HG03066 (cell line): Measurements from ENCODE around the gene SSBP1.
"Not testable (repeated sequence)": the region's sequence is repeated elsewhere in the genome, so short reads cannot be mapped to it uniquely, and the experiment has no call there.

Experiments used
- ATAC-seq: cut with Tn5 transposase; IDR thresholded peaks from one replicate; pipeline ENCODE4 v1.9.1; 2021; ENCODE audit warnings: low read depth; ENCODE audit not compliant: unreplicated experiment

The SSBP1 gene

GRCh38 chr7:141754939-141755338 lies 16.8 kb downstream of the SSBP1 start:
- ATAC-seq: no peak

GRCh38 chr7:141763797-141764196 lies 25.6 kb downstream of the SSBP1 start, which contains the start of gene TAS2R3:
Gene TAS2R3 (plus strand): TSS chr7:141764097. CDS start chr7:141764159, 62 bp downstream.
- ATAC-seq: no peak

DNA sequence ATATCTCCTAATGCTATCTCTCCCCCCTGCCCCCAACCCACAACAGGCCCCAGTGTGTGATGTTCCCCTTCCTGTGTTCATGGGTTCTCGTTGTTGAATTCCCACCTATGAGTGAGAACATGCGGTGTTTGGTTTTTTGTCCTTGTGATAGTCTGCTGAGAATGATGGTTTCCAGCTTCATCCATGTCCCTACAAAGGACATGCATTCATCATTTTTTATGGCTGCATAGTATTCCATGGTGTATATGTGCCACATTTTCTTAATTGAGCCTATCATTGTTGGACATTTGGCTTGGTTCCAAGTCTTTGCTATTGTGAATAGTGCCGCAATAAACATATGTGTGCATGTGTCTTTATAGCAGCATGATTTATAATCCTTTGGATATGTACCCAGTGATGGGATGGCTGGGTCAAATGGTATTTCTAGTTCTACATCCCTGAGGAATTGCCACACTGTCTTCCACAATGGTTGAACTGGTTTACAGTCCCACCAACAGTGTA lies 32.0 kb downstream of the SSBP1 start:
- ATAC-seq: not testable (repeated sequence)

DNA sequence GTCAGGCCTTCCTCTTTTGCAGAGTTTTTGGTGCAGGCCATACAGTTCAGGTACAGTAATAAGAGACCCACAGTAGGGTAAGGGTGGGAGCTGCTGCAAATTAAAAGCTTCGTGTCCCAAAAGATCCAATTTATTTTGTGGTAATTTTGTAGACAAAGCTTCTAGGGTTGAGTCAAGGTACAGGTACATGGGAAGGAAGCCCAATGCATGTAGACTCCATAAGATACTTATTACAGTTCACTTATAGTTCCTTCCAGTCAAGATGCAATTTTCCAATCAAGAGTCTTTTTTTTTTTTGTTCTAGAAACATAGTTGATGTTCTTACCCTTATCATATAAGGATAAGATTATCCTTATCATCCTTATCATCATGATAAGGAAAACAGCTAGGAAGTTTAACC lies 38.2 kb downstream of the SSBP1 start, which contains the start of gene TAS2R4:
Gene TAS2R4 (plus strand): TSS at position 301 of the 400 bp plus-strand sequence. CDS start 1,815 bp downstream, outside the sequence.
- no peak for ATAC-seq

- no peak for ATAC-seq
Measured at GRCh38 chr7:141785706-141786552, 47.8 kb downstream of the SSBP1 start.

DNA sequence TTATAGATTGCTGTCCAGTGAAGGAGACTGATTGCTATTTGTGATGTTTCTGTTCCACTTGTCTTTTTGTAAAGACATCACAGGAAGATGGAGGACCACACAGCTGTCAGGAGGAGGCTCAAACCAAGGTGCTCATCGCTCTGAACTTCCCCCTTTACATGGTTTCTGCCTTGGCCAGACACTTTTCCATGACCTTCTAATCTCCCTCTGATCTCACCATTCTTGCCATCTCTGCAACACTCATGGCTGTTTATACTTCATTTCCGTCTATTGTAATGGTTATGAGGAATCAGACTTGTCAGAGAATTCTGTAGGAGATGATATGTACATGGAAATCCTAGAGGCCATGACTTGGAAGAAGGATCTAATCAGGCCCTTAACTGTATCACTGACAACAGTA lies 50.1 kb downstream of the SSBP1 start:
- ATAC-seq: no peak

DNA sequence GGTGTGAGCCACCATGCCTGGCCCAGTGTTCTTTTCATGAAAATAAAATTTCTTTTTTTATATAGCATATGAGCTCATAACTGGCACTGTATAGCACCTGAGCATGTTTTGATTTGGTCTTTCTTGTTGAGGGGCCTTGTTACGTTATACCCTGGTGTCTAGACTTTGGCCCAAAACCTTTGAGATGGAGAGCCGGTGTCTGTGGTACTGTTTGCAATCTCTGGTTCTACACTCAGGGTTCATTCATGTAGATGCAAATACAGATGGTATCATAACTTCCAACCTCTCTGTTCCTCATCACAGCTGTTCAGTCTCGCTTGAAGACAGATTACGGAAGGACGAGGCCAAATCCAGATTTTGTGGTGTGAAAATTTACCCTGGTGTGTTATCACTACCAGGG lies 51.8 kb downstream of the SSBP1 start, which contains the start of gene TAS2R5:
Gene TAS2R5 (plus strand): TSS at position 301 of the 400 bp plus-strand sequence. CDS start 145 bp downstream, outside the sequence.
- no peak for ATAC-seq

- ATAC-seq: no peak
Measured at GRCh38 chr7:141792526-141792925, 54.4 kb downstream of the SSBP1 start.
